NCI-H774 (cell line): ENCODE measurements around the gene SIGLEC1.

Experiments used
- DNase-seq: peaks from one replicate; lab custom pipeline; 2025; lab: John Stamatoyannopoulos, UW

Gene SIGLEC1

GRCh38 chr20:3679749-3680700 lies 32.4 kb downstream of the SIGLEC1 start:
- no peak for DNase-seq

- DNase-seq: no peak
Measured at GRCh38 chr20:3678856-3679720, 33.3 kb downstream of the SIGLEC1 start.

- no peak for DNase-seq
Measured at GRCh38 chr20:3678198-3678597, 34.2 kb downstream of the SIGLEC1 start.

GRCh38 chr20:3677733-3678132 lies 34.7 kb downstream of the SIGLEC1 start:
- no peak for DNase-seq

GRCh38 chr20:3674995-3675900 lies 37.2 kb downstream of the SIGLEC1 start:
- no peak for DNase-seq

GRCh38 chr20:3674447-3674846 lies 38.0 kb downstream of the SIGLEC1 start:
- DNase-seq: no peak

GRCh38 chr20:3673221-3674070 lies 39.0 kb downstream of the SIGLEC1 start:
- DNase-seq: no peak

GRCh38 chr20:3672547-3673171 lies 39.7 kb downstream of the SIGLEC1 start:
- DNase-seq: no peak

- no peak for DNase-seq
Measured at GRCh38 chr20:3671986-3672546, 40.3 kb downstream of the SIGLEC1 start.

- DNase-seq: no peak
Measured at GRCh38 chr20:3670945-3671344, 41.5 kb downstream of the SIGLEC1 start.

- DNase-seq: no peak
Measured at GRCh38 chr20:3670511-3670910, 41.9 kb downstream of the SIGLEC1 start.

GRCh38 chr20:3669710-3670367 lies 42.6 kb downstream of the SIGLEC1 start:
- no peak for DNase-seq

GRCh38 chr20:3667434-3668037 lies 44.9 kb downstream of the SIGLEC1 start:
- no peak for DNase-seq

- DNase-seq: no peak
Measured at GRCh38 chr20:3663858-3664257, 48.5 kb downstream of the SIGLEC1 start.

GRCh38 chr20:3663031-3663701 lies 49.2 kb downstream of the SIGLEC1 start, which contains the start of gene GFRA4:
TSS of gene GFRA4 (minus strand) at chr20:3663399. CDS start at chr20:3663399, 0 bp downstream.
- DNase-seq: no peak
